HG02870 (cell line): ENCODE data around the gene COMMD3.

ENCODE experiments used
- ATAC-seq: cut with Tn5 transposase; IDR thresholded peaks from one replicate; pipeline ENCODE4 v1.9.1; 2021; ENCODE audit warnings: mild to moderate bottlenecking, moderate library complexity; ENCODE audit not compliant: unreplicated experiment

Gene COMMD3

DNA sequence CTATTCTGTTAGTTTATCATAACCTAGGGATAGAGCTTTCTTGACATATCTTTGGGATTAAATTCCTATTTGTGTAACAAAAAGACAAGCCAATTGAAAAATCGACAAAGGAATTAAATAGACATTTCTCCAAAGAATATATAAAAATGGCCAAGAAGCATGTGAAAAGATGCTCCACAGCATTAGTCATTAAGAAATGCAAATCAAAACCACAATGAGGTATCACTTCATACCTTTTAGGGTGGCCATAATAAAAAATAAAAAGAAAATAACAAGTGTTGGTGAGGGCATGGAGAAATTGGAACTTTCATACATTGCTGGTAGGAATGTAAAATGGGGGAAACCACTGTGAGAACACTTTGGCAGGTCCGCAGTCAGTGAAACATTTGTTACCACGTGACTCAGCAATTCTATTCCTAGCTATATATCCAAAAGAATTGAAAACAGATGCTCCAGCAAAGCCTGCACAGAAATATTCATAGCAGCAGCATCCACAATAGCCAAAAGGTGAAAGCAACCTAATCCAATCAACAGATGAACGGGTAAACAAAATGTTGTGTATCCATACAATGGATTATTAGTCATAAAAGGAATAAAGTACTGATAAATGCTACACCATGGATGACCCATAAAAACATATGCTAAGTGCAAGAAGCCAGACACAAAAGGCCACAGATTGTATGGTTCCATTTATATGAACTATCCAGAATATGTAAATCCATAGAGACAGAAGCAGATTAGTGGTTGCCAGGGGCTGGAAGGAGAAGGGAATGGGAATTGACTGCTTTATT is 49.7 kb downstream of the COMMD3 start:
- no peak for ATAC-seq

DNA sequence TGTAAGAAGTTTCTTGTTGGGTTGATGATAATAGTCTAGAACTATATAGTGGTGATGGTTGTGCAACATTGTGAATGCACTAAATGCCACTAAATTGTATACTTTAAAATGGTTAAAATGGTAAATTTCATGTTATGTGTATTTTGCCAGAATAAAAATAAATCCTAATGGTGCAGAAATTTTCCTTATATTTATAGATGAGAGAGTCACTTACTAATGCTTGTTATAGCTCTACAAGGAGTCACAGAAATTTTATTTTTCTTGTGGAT is 50.2 kb downstream of the COMMD3 start:
- ATAC-seq, result no peak

DNA sequence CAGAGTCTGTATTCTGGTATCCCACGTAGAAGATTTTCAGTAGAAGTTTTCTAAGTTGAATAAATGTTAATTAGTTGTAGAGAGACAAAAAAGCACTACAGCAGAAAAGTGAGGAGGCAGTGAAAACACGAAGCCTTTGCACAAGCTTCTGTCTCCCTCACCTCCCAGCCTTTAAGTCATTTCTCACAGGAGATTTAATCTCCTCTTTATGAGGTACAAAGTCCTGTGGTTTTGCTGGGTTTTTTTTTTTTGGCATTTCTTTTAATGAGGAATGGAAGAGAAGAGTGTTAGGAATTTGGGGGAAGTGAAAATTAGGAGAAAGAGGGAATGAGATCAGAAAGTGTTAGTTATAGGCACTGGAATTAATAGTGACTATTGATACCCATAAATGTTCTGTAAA is 50.6 kb downstream of the COMMD3 start:
- ATAC-seq, result no peak

DNA sequence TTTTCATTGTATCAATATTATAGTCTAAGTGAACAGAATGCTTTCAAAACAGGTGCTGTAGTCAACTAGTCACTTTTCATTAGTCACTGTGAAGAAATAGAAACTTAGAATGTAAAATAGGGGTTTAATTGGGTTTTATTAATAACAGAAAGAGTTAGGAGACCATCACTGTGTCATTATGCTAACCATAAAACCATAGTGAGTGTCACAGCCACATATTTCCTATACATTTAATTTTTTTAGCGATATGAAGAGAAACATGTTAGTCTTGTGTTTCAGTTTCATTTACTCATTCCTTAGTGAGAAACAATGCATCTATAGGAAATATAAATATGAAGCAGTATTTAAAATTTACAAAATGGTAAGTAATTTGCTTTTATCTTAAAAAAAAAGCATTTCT is 51.3 kb downstream of the COMMD3 start:
- ATAC-seq, result no peak

DNA sequence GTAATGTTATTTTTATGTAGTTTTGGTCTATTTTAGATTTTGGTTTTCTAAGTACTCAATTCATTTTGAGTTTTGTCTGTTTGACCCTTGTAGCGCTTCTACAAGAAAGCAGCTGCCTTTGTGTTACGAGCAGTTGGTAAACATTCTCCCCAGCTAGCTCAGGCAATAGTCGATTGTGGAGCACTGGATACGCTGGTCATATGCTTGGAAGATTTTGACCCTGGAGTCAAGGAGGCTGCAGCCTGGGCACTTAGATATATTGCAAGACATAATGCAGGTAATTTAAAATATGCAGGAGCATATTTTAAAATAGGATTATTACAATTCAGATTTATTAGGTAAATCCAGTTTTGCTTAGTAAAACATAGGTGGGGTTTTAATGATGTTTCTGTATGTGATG is 52.2 kb downstream of the COMMD3 start:
- no peak for ATAC-seq

DNA sequence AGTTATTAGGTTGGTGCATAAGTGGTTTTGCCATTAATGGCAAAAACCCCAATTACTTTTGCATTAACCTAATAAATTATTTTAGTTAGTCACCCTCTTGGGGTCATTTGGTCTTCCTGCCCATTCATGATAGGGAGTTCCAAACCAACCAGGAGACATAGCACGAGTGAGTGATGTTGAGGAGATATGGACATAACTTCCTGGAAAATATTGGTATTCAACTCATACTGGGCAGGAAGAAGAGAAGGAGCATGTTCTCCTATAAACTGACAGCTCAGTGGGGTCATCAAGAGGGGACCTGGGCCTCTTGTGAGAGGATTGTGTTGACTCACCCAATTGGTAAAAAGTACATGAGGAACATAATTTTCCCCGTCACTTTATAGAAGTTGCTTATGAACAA is 52.8 kb downstream of the COMMD3 start:
- no peak for ATAC-seq

DNA sequence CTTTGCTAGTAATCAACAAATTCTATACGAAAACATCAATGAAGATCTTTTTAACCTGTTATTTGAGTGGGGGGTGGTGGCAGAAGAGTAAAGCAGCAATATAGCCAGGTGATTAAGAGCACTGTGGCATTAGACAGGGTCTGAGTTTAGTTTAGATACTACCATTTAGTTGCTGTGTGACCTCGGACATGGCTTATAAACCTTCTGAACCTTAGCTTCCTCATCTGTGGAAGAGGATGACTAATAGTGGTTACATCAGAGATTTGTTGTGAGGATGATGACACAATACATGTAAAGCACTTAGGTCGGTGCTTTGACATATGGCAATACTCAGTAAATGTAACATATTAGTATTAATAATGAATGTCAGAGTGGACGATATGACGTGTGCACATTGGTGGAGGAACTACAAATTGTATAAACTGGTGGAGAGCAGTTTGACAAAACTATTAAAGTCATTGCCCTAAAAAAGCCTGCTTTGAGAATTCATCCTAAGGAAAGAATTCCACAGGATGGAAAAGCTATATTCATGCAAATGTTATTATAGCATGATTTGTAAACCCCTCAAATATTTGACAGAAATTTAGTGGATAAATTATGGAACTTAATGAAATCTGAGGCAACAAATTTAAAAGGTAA is 53.4 kb downstream of the COMMD3 start:
- ATAC-seq, result peak; percentile 50
